IMR-90 (cell line): ENCODE measurements around the gene PLEKHG4. TPM values are rescaled to one million over a fixed set of nuclear protein-coding genes. Genes with fewer than 3 reads are reported as not detected.

ENCODE experiments used
- ATAC-seq: fragments of 200-7000 bp; cut with Tn5 transposase; 2 replicates; pipeline ENCODE4 v1.9.1; 2020; ENCODE audit warnings: low read depth, mild to moderate bottlenecking, moderate library complexity
- BruUV-seq: library from RNA; stranded (reverse); fragments of 400-500 nt; replicated peaks from 2 replicates; lab custom pipeline; 2021; lab: Mats Ljungman, UMichigan
- CTCF ChIA-PET: fragments of 300-600 bp; formaldehyde crosslinking; extraction: SDS; loops from one replicate; lab custom pipeline; 2021; ENCODE audit warnings: antibody characterized with exemption; lab: Yijun Ruan, JAX
- POLR2A ChIA-PET: fragments of 300-600 bp; sonication (Branson Sonifier 250); formaldehyde crosslinking; loops from one replicate; lab custom pipeline; 2022; ENCODE audit warnings: antibody characterized with exemption; ENCODE audit not compliant: unreplicated experiment; lab: Charles Lee
- DNase-seq: peaks from one replicate; pipeline ENCODE4 v3.0.0; 2013
- H2AFZ ChIP-seq: replicated peaks from 2 replicates; pipeline ENCODE3; 2013; ENCODE audit warnings: low read length, mild to moderate bottlenecking; ENCODE audit not compliant: poor library complexity
- H2AK5ac ChIP-seq: 2 replicates; pipeline ENCODE4 v1.6.1; 2013; ENCODE audit warnings: low read depth, low read length, inconsistent platforms
- H2AK9ac ChIP-seq: replicated peaks from 2 replicates; pipeline ENCODE3; 2013; ENCODE audit warnings: mild to moderate bottlenecking, low read depth, low read length, moderate library complexity; ENCODE audit not compliant: poor library complexity
- H2BK120ac ChIP-seq: 2 replicates; pipeline ENCODE4 v1.6.1; 2013; ENCODE audit warnings: low read depth, low read length, inconsistent platforms
- H2BK15ac ChIP-seq: 3 replicates; pipeline ENCODE4 v1.6.1; 2013; ENCODE audit warnings: low read depth, low read length, inconsistent platforms
- H2BK20ac ChIP-seq: 2 replicates; pipeline ENCODE4 v1.6.1; 2013; ENCODE audit warnings: low read depth, mild to moderate bottlenecking, inconsistent platforms, low read length, moderate library complexity
- H2BK5ac ChIP-seq: 2 replicates; pipeline ENCODE4 v1.6.1; 2013; ENCODE audit warnings: mild to moderate bottlenecking, low read depth, low read length, inconsistent platforms; ENCODE audit not compliant: poor library complexity, severe bottlenecking
- H3K14ac ChIP-seq: replicated peaks from 2 replicates; pipeline ENCODE4 v1.6.1; 2013; ENCODE audit warnings: low read depth, low read length, inconsistent platforms
- H3K18ac ChIP-seq: 2 replicates; pipeline ENCODE4 v1.6.1; 2013; ENCODE audit warnings: low read depth, low read length, control low read depth
- H3K23ac ChIP-seq: 2 replicates; pipeline ENCODE4 v1.6.1; 2013; ENCODE audit warnings: low read depth, low read length, inconsistent platforms
- H3K27ac ChIP-seq: 2 replicates; pipeline ENCODE4 v1.5.1; 2013; ENCODE audit warnings: mild to moderate bottlenecking, control low read depth, low read length; ENCODE audit not compliant: insufficient read depth
- H3K27me3 ChIP-seq: 2 replicates; pipeline ENCODE4 v1.6.1; 2013; ENCODE audit warnings: low read length; ENCODE audit not compliant: control insufficient read depth, insufficient read depth
- H3K36me3 ChIP-seq: 2 replicates; pipeline ENCODE4 v1.6.1; 2013; ENCODE audit warnings: low read length, mixed read lengths; ENCODE audit not compliant: control insufficient read depth, insufficient read depth
- H3K4ac ChIP-seq: 2 replicates; pipeline ENCODE4 v1.6.1; 2013; ENCODE audit warnings: low read depth, low read length, inconsistent platforms
- H3K4me1 ChIP-seq: 2 replicates; pipeline ENCODE4 v1.6.1; 2013; ENCODE audit warnings: low read length, mixed read lengths; ENCODE audit not compliant: control insufficient read depth, insufficient read depth
- H3K4me2 ChIP-seq: 2 replicates; pipeline ENCODE4 v1.6.1; 2013; ENCODE audit warnings: low read depth, mild to moderate bottlenecking, control low read depth, low read length, moderate library complexity
- H3K4me3 ChIP-seq: 2 replicates; pipeline ENCODE4 v1.5.1; 2013; ENCODE audit warnings: low read depth, mild to moderate bottlenecking, control low read depth, low read length, moderate library complexity; ENCODE audit not compliant: insufficient read depth
- H3K56ac ChIP-seq: 2 replicates; pipeline ENCODE4 v1.6.1; 2013; ENCODE audit warnings: low read length, inconsistent platforms; ENCODE audit not compliant: insufficient read depth; ENCODE audit errors: extremely low read depth
- H3K79me1 ChIP-seq, 2 experiments: 2 replicates each; pipeline ENCODE4 v1.6.1; 2013; ENCODE audit warnings: low read length in 2 of 2, inconsistent platforms in 1 of 2, low read depth in 1 of 2
- H3K9ac ChIP-seq: 2 replicates; pipeline ENCODE4 v1.6.1; 2013; ENCODE audit warnings: low read depth, low read length, control low read depth
- H3K9me1 ChIP-seq: 2 replicates; pipeline ENCODE4 v1.6.1; 2013; ENCODE audit warnings: low read length, inconsistent platforms; ENCODE audit not compliant: insufficient read depth
- H3K9me3 ChIP-seq: 2 replicates; pipeline ENCODE4 v1.6.1; 2013; ENCODE audit warnings: low read length; ENCODE audit not compliant: control insufficient read depth, insufficient read depth
- H4K20me1 ChIP-seq: 2 replicates; pipeline ENCODE4 v1.6.1; 2013; ENCODE audit warnings: low read length, inconsistent platforms; ENCODE audit not compliant: insufficient read depth
- H4K5ac ChIP-seq: 2 replicates; pipeline ENCODE4 v1.6.1; 2013; ENCODE audit warnings: mild to moderate bottlenecking, low read depth, low read length, control low read depth
- H4K8ac ChIP-seq, 2 experiments: 2 replicates each; pipeline ENCODE4 v1.6.1; 2013; ENCODE audit warnings: low read depth in 2 of 2, low read length in 2 of 2, control low read depth in 1 of 2, inconsistent platforms in 1 of 2
- H4K91ac ChIP-seq: 2 replicates; pipeline ENCODE4 v1.6.1; 2013; ENCODE audit warnings: low read depth, low read length, inconsistent platforms; ENCODE audit not compliant: insufficient read depth
- BHLHE40 ChIP-seq: fragments of 150-350 bp; IDR thresholded peaks from 2 replicates; pipeline ENCODE4 v1.6.1; 2016; ENCODE audit warnings: mild to moderate bottlenecking, low read depth, low read length
- CEBPB ChIP-seq: IDR thresholded peaks from 2 replicates; pipeline ENCODE4 v1.6.1; 2012; ENCODE audit warnings: low read depth, low read length, improper control_type of control experiment
- CHD1 ChIP-seq: IDR thresholded peaks from 2 replicates; pipeline ENCODE4 v1.6.1; 2012; ENCODE audit warnings: low read depth, low read length, improper control_type of control experiment
- CTCF ChIP-seq: conservative IDR thresholded peaks from 2 replicates; pipeline ENCODE4 v1.5.1; 2012; ENCODE audit warnings: mild to moderate bottlenecking, low read depth, low read length, improper control_type of control experiment
- ELK1 ChIP-seq: fragments of 150-350 bp; IDR thresholded peaks from 2 replicates; pipeline ENCODE4 v1.6.1; 2016; ENCODE audit warnings: low read depth, mild to moderate bottlenecking, low read length, moderate library complexity, borderline replicate concordance
- FOS ChIP-seq: fragments of 150-350 bp; IDR thresholded peaks from 2 replicates; pipeline ENCODE4 v1.6.1; 2016; ENCODE audit warnings: low read depth, low read length
- MAFK ChIP-seq: IDR thresholded peaks from 2 replicates; pipeline ENCODE4 v1.6.1; 2012; ENCODE audit warnings: low read depth, low read length, improper control_type of control experiment
- MAZ ChIP-seq: IDR thresholded peaks from 2 replicates; pipeline ENCODE4 v1.6.1; 2012; ENCODE audit warnings: low read depth, mild to moderate bottlenecking, low read length, improper control_type of control experiment, moderate library complexity, borderline replicate concordance
- MXI1 ChIP-seq: IDR thresholded peaks from 2 replicates; pipeline ENCODE4 v1.6.1; 2012; ENCODE audit warnings: low read depth, mild to moderate bottlenecking, low read length, moderate library complexity, borderline replicate concordance
- NFE2L2 ChIP-seq: fragments of 150-350 bp; IDR thresholded peaks from 2 replicates; pipeline ENCODE4 v1.6.1; 2016; ENCODE audit warnings: low read depth, mild to moderate bottlenecking, low read length
- POLR2A ChIP-seq: IDR thresholded peaks from 2 replicates; pipeline ENCODE4 v1.6.1; 2012; ENCODE audit warnings: mild to moderate bottlenecking, low read depth, low read length
- RAD21 ChIP-seq: IDR thresholded peaks from 2 replicates; pipeline ENCODE4 v1.6.1; 2012; ENCODE audit warnings: low read length, improper control_type of control experiment
- RCOR1 ChIP-seq: IDR thresholded peaks from 2 replicates; pipeline ENCODE4 v1.6.1; 2012; ENCODE audit warnings: mild to moderate bottlenecking, low read length, improper control_type of control experiment; ENCODE audit not compliant: insufficient replicate concordance
- RFX5 ChIP-seq: IDR thresholded peaks from 2 replicates; pipeline ENCODE4 v1.8.0; 2012; ENCODE audit warnings: low read depth, mild to moderate bottlenecking, low read length, moderate library complexity
- SMC3 ChIP-seq: fragments of 150-350 bp; IDR thresholded peaks from 2 replicates; pipeline ENCODE4 v1.6.1; 2016; ENCODE audit warnings: low read depth, mild to moderate bottlenecking, antibody characterized with exemption, low read length, moderate library complexity
- USF2 ChIP-seq: fragments of 150-350 bp; IDR thresholded peaks from 2 replicates; pipeline ENCODE4 v1.6.1; 2017; ENCODE audit warnings: mild to moderate bottlenecking, antibody characterized with exemption, low read length, low read depth
- WGBS, 2 experiments: methylation state at CpG; one replicate each; pipeline versions ENCODE4 v1.1.5 to v1.1.7; 2013; ENCODE audit warnings: missing lambda C conversion rate in 2 of 2; ENCODE audit not compliant: insufficient read length in 1 of 2; ENCODE audit errors: extremely low coverage in 2 of 2; 5-methylcytosine and 5-hydroxymethylcytosine counted together
- dilution Hi-C: fragments of 300-500 bp; cut with HindIII; formaldehyde crosslinking; loops from one replicate; pipeline ENCODE4 v1.14.3; 2018; ENCODE audit warnings: low sequenced_read_pairs; ENCODE audit not compliant: unreplicated experiment
- in situ Hi-C: fragments of 300-500 bp; cut with MboI; formaldehyde crosslinking; loops from 3 replicates; pipeline ENCODE4 v1.14.3; 2019; ENCODE audit warnings: low sequenced_read_pairs, inconsistent platforms, mixed read lengths
- intact Hi-C: fragments of 100-400 bp; cut with micrococcal nuclease; formaldehyde crosslinking; loops from 2 replicates; pipeline ENCODE4 v1.10.0; 2022
- polyA plus RNA-seq, 3 experiments: library from polyadenylated mRNA; depleted of rRNA; stranded (reverse); fragments of >200 nt; gene quantifications; 2 replicates each; pipeline ENCODE4 v1.2.3, GENCODE V29; 2012; ENCODE audit warnings: low replicate concordance in 1 of 3
- total RNA-seq: library from RNA; depleted of rRNA; stranded (reverse); fragments of >200 nt; gene quantifications from 2 replicates; pipeline ENCODE4 v1.2.3, GENCODE V29; 2012

PLEKHG4 gene
- total and polyA plus RNA-seq, 2 of the 4 experiments (the other 2 are of a cell fraction), result 14.0 to 50.7 TPM

- peak overlapping the region; percentile 56; the same call in 1 of the 2 replicates for H2AK5ac ChIP-seq
- in situ Hi-C loops, result no loop called here
- peak overlapping the region; percentile 25; the same call in 1 of the 2 replicates for H2BK20ac ChIP-seq
- H4K8ac ChIP-seq, result no peak overlapping the region
- H3K18ac ChIP-seq, result no peak overlapping the region
- intact Hi-C loops, result no loop called here
- no peak overlapping the region for H3K9ac ChIP-seq
- no peak for ATAC-seq
- H3K56ac ChIP-seq, result no peak overlapping the region
- H3K36me3 ChIP-seq, result no peaks in the 10 kb centered on the region
- WGBS, 2 experiments, result 95% methylated on average over 4 of the region's 7 CpGs; no CpG with 5 or more reads in 1 of the 2 experiments
- peaks cover 22% of the 10 kb centered on the region for H3K4me1 ChIP-seq
- TF ChIP-seq MAFK (no peak), SMC3 (no peak), BHLHE40 (no peak), RFX5 (no peak), ELK1 (no peak), NFE2L2 (no peak), USF2 (no peak), MXI1 (no peak), RCOR1 (no peak), CTCF (no peak), RAD21 (no peak), MAZ (no peak), POLR2A (no peak), CEBPB (no peak), FOS (no peak), CHD1 (no peak)
- H3K4me2 ChIP-seq, result no peak overlapping the region
- no peak overlapping the region for H3K4ac ChIP-seq
- H4K5ac ChIP-seq, result no peak overlapping the region
- H3K4me3 ChIP-seq, result no peak overlapping the region
- H4K20me1 ChIP-seq, result no peaks in the 10 kb centered on the region
- no peaks in the 10 kb centered on the region for H3K27me3 ChIP-seq
- H4K91ac ChIP-seq, result no peak overlapping the region; the same call in 1 of the 2 replicates
- no peaks in the 10 kb centered on the region; a peak in 1 of 4 replicates for H3K79me1 ChIP-seq
- ChIA-PET POLR2A (interaction anchor here (0.7 kb wide), 1 partner anchor 64 kb away, joined by 3 read pairs; no protein-coding TSS in a partner anchor), CTCF (no interaction called here)
- H2AFZ ChIP-seq, result no peak overlapping the region
- DNase-seq, result no peak
- no TSS peak for BruUV-seq
- H3K14ac ChIP-seq, result no peak overlapping the region
- dilution Hi-C loops, result no loop called here
- no peak overlapping the region for H2BK5ac ChIP-seq
- no peak overlapping the region for H2BK120ac ChIP-seq
- peaks cover 15% of the 10 kb centered on the region for H3K9me1 ChIP-seq
- H3K27ac ChIP-seq, result no peak overlapping the region
- H3K9me3 ChIP-seq, result no peaks in the 10 kb centered on the region
- H2BK15ac ChIP-seq, result no peak overlapping the region
- H2AK9ac ChIP-seq, result no peak overlapping the region
- no peak overlapping the region for H3K23ac ChIP-seq
Observed at GRCh38 chr16:67291461-67291860, 12.1 kb downstream of the PLEKHG4 start.
